HL-60 (cell line): ENCODE results near the gene CORO2A.

ENCODE experiments used
- GABPA ChIP-seq: IDR thresholded peaks from 2 replicates; pipeline ENCODE4 v1.6.1; 2012; ENCODE audit warnings: low read depth
- POLR2AphosphoS5 ChIP-seq: IDR thresholded peaks from 2 replicates; pipeline ENCODE4 v1.6.1; 2012; ENCODE audit warnings: low read depth
- TF ChIP-seq, protein P1 (sequence below): IDR thresholded peaks from one replicate; pipeline ENCODE4 v1.5.1; 2011; ENCODE audit warnings: low read length, control low read depth, inconsistent platforms; ENCODE audit not compliant: insufficient read depth

DNA sequence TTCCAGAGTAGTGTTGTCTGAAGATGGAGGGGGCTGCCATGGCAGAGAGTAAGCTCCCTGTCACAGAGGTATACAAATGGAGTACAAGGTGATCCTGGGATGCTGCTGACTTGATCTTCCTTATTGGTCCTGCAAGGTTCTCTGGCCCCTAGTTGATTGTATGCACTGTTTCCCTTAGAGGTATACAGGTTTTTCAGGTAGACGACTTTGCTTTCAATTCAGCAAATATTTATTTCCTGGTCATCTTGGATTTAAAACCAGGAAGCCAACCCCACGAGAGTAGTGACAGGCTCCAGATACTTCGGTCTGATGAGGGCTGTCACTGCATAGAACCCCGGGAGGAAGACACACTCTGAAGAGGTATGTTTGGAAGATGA lies 56.9 kb downstream of the CORO2A start:
- TF ChIP-seq, protein P1, sequence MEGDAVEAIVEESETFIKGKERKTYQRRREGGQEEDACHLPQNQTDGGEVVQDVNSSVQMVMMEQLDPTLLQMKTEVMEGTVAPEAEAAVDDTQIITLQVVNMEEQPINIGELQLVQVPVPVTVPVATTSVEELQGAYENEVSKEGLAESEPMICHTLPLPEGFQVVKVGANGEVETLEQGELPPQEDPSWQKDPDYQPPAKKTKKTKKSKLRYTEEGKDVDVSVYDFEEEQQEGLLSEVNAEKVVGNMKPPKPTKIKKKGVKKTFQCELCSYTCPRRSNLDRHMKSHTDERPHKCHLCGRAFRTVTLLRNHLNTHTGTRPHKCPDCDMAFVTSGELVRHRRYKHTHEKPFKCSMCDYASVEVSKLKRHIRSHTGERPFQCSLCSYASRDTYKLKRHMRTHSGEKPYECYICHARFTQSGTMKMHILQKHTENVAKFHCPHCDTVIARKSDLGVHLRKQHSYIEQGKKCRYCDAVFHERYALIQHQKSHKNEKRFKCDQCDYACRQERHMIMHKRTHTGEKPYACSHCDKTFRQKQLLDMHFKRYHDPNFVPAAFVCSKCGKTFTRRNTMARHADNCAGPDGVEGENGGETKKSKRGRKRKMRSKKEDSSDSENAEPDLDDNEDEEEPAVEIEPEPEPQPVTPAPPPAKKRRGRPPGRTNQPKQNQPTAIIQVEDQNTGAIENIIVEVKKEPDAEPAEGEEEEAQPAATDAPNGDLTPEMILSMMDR, result no peak
- TF ChIP-seq GABPA (no peak), POLR2AphosphoS5 (no peak)
